CD4-positive, alpha-beta memory T cell (primary cell): Measurements from ENCODE around the gene GALNT17. TPM values are rescaled to one million over a fixed set of nuclear protein-coding genes. Genes with fewer than 3 reads are reported as not detected.
A peak's percentile ranks its signal among the peaks of the same experiment; 100 is the strongest.

Source experiments
- CTCF ChIA-PET: fragments of 350-600 bp; sonication (Branson Sonifier 250); formaldehyde crosslinking; loops from one replicate; lab custom pipeline; 2021; ENCODE audit warnings: inconsistent platforms; ENCODE audit not compliant: partially characterized antibody; lab: Charles Lee
- POLR2A ChIA-PET: fragments of 350-600 bp; sonication (Branson Sonifier 250); formaldehyde crosslinking; loops from one replicate; lab custom pipeline; 2021; ENCODE audit not compliant: partially characterized antibody; lab: Charles Lee
- DNase-seq, 5 donors: peaks; one replicate each; pipeline versions ENCODE4 v3.0.0 to v3.0.0-alpha.2; 2020 to 2022; ENCODE audit warnings: mixed read lengths in 1 of 5
- H3K27ac ChIP-seq: one replicate; pipeline ENCODE4 v1.7.0; 2013; ENCODE audit warnings: low read depth, low read length
- H3K27me3 ChIP-seq: 2 replicates; pipeline ENCODE4 v1.7.0; 2013; ENCODE audit warnings: mild to moderate bottlenecking, low read length, moderate library complexity; ENCODE audit not compliant: insufficient read depth
- H3K36me3 ChIP-seq: 2 replicates; pipeline ENCODE4 v1.7.0; 2013; ENCODE audit warnings: mild to moderate bottlenecking, low read length, moderate library complexity; ENCODE audit not compliant: insufficient read depth
- H3K4me1 ChIP-seq: 2 replicates; pipeline ENCODE4 v1.7.0; 2013; ENCODE audit warnings: mild to moderate bottlenecking, low read length, moderate library complexity; ENCODE audit not compliant: insufficient read depth
- H3K4me3 ChIP-seq, 2 donors: one replicate each; pipeline ENCODE4 v1.7.0; 2013; ENCODE audit warnings: low read length in 2 of 2, mild to moderate bottlenecking in 1 of 2
- H3K9me3 ChIP-seq, 2 donors: one replicate each; pipeline ENCODE4 v1.7.0; 2013; ENCODE audit warnings: low read length in 2 of 2, control low read depth in 1 of 2; ENCODE audit not compliant: control insufficient read depth in 1 of 2
- H3K27ac Mint-ChIP-seq, 7 donors: one replicate each; pipeline ENCODE4 v1.8.0; 2020 to 2021; ENCODE audit warnings: mixed read lengths in 7 of 7, mild to moderate bottlenecking in 6 of 7, inconsistent platforms in 3 of 7, moderate library complexity in 3 of 7
- H3K27me3 Mint-ChIP-seq, 2 donors: one replicate each; pipeline ENCODE4 v1.8.0; 2020 to 2021; ENCODE audit warnings: mixed read lengths in 2 of 2
- H3K36me3 Mint-ChIP-seq, 2 donors: one replicate each; pipeline ENCODE4 v1.8.0; 2020 to 2021; ENCODE audit warnings: mixed read lengths in 2 of 2, inconsistent platforms in 1 of 2, mild to moderate bottlenecking in 1 of 2
- H3K4me1 Mint-ChIP-seq, 4 donors: one replicate each; pipeline ENCODE4 v1.8.0; 2020 to 2021; ENCODE audit warnings: mixed read lengths in 4 of 4, mild to moderate bottlenecking in 1 of 4
- H3K4me3 Mint-ChIP-seq, 8 donors: one replicate each; pipeline ENCODE4 v1.8.0; 2020 to 2021; ENCODE audit warnings: mixed read lengths in 8 of 8, mild to moderate bottlenecking in 7 of 8, moderate library complexity in 6 of 8, inconsistent platforms in 3 of 8
- H3K9me3 Mint-ChIP-seq, 8 donors: one replicate each; pipeline ENCODE4 v1.8.0; 2020 to 2021; ENCODE audit warnings: mixed read lengths in 8 of 8, mild to moderate bottlenecking in 5 of 8, inconsistent platforms in 3 of 8, moderate library complexity in 1 of 8
- intact Hi-C: fragments of 100-400 bp; cut with micrococcal nuclease; formaldehyde crosslinking; loops from one replicate; pipeline ENCODE4 v1.15.1; 2023
- polyA plus RNA-seq, 2 donors: library from polyadenylated mRNA; unstranded; fragments of 300-500 nt; fragmentation: Illumina TruSeq; gene quantifications; one replicate each; pipeline ENCODE4 v1.2.3, GENCODE V29; 2021
- total RNA-seq, 2 experiments: library from RNA; stranded (reverse); gene quantifications; one replicate each; pipeline ENCODE4 v1.2.3, GENCODE V29; 2021

GALNT17 gene
- total and polyA plus RNA-seq, 4 experiments from 2014 or later: not detected

- no peaks in the 10 kb centered on the region for H3K27me3 ChIP-seq
- Mint-ChIP-seq H3K4me3 (no peak overlapping the region), H3K9me3 (peaks cover 0 to 12% (median 5%) of the 10 kb centered on the region in 8 donors), H3K4me1 (no peaks in the 10 kb centered on the region), H3K27ac (no peak overlapping the region), H3K27me3 (no peaks in the 10 kb centered on the region), H3K36me3 (no peaks in the 10 kb centered on the region)
- no peak overlapping the region for H3K4me3 ChIP-seq
- ChIA-PET CTCF (no interaction called here), POLR2A (no interaction called here)
- no peaks in the 10 kb centered on the region for H3K36me3 ChIP-seq
- no peaks in the 10 kb centered on the region for H3K9me3 ChIP-seq
- H3K27ac ChIP-seq: no peak overlapping the region
- DNase-seq: no peak
- intact Hi-C loops: no loop called here
- no peaks in the 10 kb centered on the region for H3K4me1 ChIP-seq
Observed at GRCh38 chr7:71165708-71166107, 33.8 kb downstream of the GALNT17 start.

DNA sequence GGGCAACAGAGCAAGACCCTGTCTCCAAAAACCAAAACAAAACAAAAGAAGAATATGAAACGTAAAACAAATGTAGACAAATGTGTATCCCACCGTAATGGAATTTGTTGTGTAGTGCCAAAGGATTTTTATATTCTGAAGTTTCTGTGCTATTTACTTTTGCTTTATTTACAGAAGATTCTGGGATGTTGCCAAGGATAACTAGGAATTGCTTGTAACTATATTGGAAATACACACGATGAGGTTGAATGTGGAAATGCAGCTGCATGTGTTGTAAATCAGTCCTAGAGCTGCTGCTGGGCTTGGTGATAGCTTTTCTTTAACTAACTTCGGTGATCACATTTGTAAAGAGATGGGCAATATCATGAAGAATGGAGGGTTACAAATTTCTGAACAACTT lies 39.5 kb downstream of the GALNT17 start:
- Histone ChIP-seq H3K4me3 (no peak overlapping the region), H3K9me3 (no peaks in the 10 kb centered on the region), H3K27ac (no peak overlapping the region), H3K36me3 (no peaks in the 10 kb centered on the region), H3K4me1 (no peaks in the 10 kb centered on the region), H3K27me3 (no peaks in the 10 kb centered on the region)
- Mint-ChIP-seq H3K27ac (no peak overlapping the region), H3K9me3 (peaks cover 2 to 15% (median 7%) of the 10 kb centered on the region in 8 donors), H3K36me3 (no peaks in the 10 kb centered on the region), H3K4me1 (no peaks in the 10 kb centered on the region), H3K4me3 (no peak overlapping the region), H3K27me3 (no peaks in the 10 kb centered on the region)
- intact Hi-C loops: no loop called here
- POLR2A ChIA-PET: no interaction called here
- CTCF ChIA-PET: no interaction called here
- no peak for DNase-seq

- Mint-ChIP-seq H3K4me1 (no peaks in the 10 kb centered on the region), H3K36me3 (no peaks in the 10 kb centered on the region), H3K4me3 (no peak overlapping the region), H3K27me3 (no peaks in the 10 kb centered on the region), H3K27ac (no peak overlapping the region), H3K9me3 (peaks cover 0 to 23% (median 8%) of the 10 kb centered on the region in 8 donors)
- H3K36me3 ChIP-seq: no peaks in the 10 kb centered on the region
- ChIA-PET POLR2A (no interaction called here), CTCF (no interaction called here)
- no peaks in the 10 kb centered on the region for H3K9me3 ChIP-seq
- no peak overlapping the region for H3K27ac ChIP-seq
- H3K27me3 ChIP-seq: no peaks in the 10 kb centered on the region
- intact Hi-C loops: no loop called here
- H3K4me3 ChIP-seq: no peak overlapping the region
- DNase-seq: no peak
- no peaks in the 10 kb centered on the region for H3K4me1 ChIP-seq
Observed at GRCh38 chr7:71173955-71174354, 42.0 kb downstream of the GALNT17 start.

GRCh38 chr7:71182438-71182935 lies 50.5 kb downstream of the GALNT17 start:
- H3K36me3 ChIP-seq: no peaks in the 10 kb centered on the region
- ChIA-PET CTCF (no interaction called here), POLR2A (no interaction called here)
- DNase-seq: no peak
- Mint-ChIP-seq H3K27ac (no peak overlapping the region), H3K27me3 (no peaks in the 10 kb centered on the region), H3K4me1 (no peaks in the 10 kb centered on the region), H3K4me3 (peak overlapping the region in 1 of 8 donors; percentile 34), H3K36me3 (no peaks in the 10 kb centered on the region), H3K9me3 (peaks cover 0 to 20% (median 4%) of the 10 kb centered on the region in 8 donors)
- H3K27ac ChIP-seq: no peak overlapping the region
- intact Hi-C loops: no loop called here
- H3K27me3 ChIP-seq: no peaks in the 10 kb centered on the region
- H3K4me3 ChIP-seq: no peak overlapping the region
- H3K9me3 ChIP-seq: no peaks in the 10 kb centered on the region
- H3K4me1 ChIP-seq: no peaks in the 10 kb centered on the region

DNA sequence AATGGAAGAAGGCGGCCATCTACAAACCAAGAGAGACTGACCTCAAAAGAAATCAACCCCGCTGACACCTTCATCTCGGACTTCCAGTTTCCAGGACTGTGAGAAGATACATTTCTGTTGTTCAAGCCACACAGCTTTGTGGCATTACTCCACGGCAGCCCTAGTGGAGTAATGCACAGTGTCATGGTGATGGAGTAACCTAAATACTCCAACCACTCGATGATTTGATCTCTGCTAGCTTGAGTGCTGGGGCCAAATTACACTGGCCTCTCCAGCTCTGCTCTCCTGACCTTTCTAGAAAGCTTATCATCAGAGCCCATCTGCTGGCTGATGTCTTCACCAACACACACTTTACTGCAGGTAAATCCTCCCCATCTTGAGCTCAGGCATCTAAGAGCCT lies 52.2 kb downstream of the GALNT17 start:
- Histone ChIP-seq H3K36me3 (no peaks in the 10 kb centered on the region), H3K9me3 (no peaks in the 10 kb centered on the region), H3K27ac (no peak overlapping the region), H3K4me3 (no peak overlapping the region), H3K4me1 (no peaks in the 10 kb centered on the region), H3K27me3 (no peaks in the 10 kb centered on the region)
- intact Hi-C loops: no loop called here
- Mint-ChIP-seq H3K27me3 (no peaks in the 10 kb centered on the region), H3K4me3 (no peak overlapping the region), H3K27ac (no peak overlapping the region), H3K36me3 (no peaks in the 10 kb centered on the region), H3K4me1 (no peaks in the 10 kb centered on the region), H3K9me3 (peaks cover 3 to 26% (median 13%) of the 10 kb centered on the region in 8 donors)
- ChIA-PET POLR2A (no interaction called here), CTCF (no interaction called here)
- no peak for DNase-seq

DNA sequence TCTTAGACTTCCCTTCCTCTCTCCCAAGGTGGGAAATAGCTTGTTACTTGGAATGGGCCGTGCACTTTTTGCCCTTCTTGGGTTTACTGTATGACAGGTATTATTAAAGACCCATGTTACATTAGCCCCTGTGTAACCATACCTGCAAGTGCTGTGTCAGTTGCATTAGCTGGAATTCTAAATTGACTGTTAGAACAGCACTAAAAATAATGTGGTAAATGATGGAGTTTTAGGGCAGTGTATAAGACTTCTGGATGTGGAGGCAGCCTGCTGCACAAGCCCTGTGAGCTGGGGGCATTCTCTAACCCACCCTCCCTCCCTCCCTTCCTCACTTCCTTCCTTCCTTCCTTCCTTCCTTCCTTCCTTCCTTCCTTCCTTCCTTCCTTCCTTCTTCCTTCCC lies 52.7 kb downstream of the GALNT17 start:
- ChIA-PET CTCF (no interaction called here), POLR2A (no interaction called here)
- Histone ChIP-seq H3K4me1 (no peaks in the 10 kb centered on the region), H3K27ac (no peak overlapping the region), H3K9me3 (no peaks in the 10 kb centered on the region), H3K36me3 (no peaks in the 10 kb centered on the region), H3K27me3 (no peaks in the 10 kb centered on the region), H3K4me3 (no peak overlapping the region)
- no peak for DNase-seq
- Mint-ChIP-seq H3K36me3 (no peaks in the 10 kb centered on the region), H3K4me1 (no peaks in the 10 kb centered on the region), H3K9me3 (peaks cover 6 to 28% (median 17%) of the 10 kb centered on the region in 8 donors), H3K27ac (no peak overlapping the region), H3K4me3 (no peak overlapping the region), H3K27me3 (no peaks in the 10 kb centered on the region)
- intact Hi-C loops: no loop called here

GRCh38 chr7:71186535-71187057 lies 54.7 kb downstream of the GALNT17 start:
- ChIA-PET POLR2A (no interaction called here), CTCF (no interaction called here)
- no peak overlapping the region for H3K4me3 Mint-ChIP-seq
- Histone ChIP-seq H3K4me1 (no peaks in the 10 kb centered on the region), H3K4me3 (no peak overlapping the region), H3K36me3 (no peaks in the 10 kb centered on the region), H3K27ac (no peak overlapping the region), H3K27me3 (no peaks in the 10 kb centered on the region), H3K9me3 (no peaks in the 10 kb centered on the region)
- H3K27me3 Mint-ChIP-seq: no peaks in the 10 kb centered on the region
- intact Hi-C loops: no loop called here
- no peaks in the 10 kb centered on the region for H3K36me3 Mint-ChIP-seq
- peaks cover 6 to 39% (median 22%) of the 10 kb centered on the region in 8 donors for H3K9me3 Mint-ChIP-seq
- no peaks in the 10 kb centered on the region for H3K4me1 Mint-ChIP-seq
- DNase-seq: no peak
- no peak overlapping the region for H3K27ac Mint-ChIP-seq
